HG02623 (cell line): ENCODE data around the gene PITX1.
"Not testable (repeated sequence)": the region's sequence is repeated elsewhere in the genome, so short reads cannot be mapped to it uniquely, and the experiment has no call there.

ENCODE experiments used
- ATAC-seq: cut with Tn5 transposase; IDR thresholded peaks from one replicate; pipeline ENCODE4 v1.9.1; 2021; ENCODE audit warnings: moderate library complexity; ENCODE audit not compliant: unreplicated experiment

PITX1 gene

DNA sequence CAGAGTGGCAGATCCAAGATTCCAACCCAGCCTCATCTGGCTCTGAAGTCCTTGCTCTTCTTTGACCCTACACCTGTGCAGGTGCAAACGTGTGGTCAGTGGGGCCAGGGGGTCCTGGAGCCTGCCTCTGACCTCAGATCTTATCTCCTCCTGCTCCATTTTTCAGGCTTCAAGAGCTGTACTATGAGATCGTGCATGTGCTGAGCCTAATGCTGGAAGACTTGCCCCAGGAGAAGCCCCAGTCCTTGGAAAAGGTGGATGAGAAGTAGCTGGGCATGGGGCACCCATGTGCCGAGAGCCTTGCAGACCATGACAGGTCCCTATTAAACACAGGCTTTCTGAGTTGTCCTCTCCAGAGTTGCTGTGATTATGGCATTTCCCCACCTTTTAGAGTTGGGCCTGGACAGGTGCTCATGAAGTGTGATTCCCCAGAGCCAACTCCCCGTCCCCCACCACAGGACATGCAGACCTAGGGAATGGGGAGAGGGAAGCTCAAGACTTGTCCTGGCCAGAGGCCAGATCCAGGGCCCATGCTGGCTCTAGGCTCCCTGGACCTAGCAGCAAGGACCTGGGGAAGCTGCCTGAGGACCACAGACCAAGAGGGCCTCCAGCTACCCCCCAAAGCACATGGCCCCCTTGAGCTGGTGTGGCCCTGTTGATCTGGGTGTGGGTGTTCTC is 22.5 kb downstream of the PITX1 start:
- ATAC-seq, result no peak

DNA sequence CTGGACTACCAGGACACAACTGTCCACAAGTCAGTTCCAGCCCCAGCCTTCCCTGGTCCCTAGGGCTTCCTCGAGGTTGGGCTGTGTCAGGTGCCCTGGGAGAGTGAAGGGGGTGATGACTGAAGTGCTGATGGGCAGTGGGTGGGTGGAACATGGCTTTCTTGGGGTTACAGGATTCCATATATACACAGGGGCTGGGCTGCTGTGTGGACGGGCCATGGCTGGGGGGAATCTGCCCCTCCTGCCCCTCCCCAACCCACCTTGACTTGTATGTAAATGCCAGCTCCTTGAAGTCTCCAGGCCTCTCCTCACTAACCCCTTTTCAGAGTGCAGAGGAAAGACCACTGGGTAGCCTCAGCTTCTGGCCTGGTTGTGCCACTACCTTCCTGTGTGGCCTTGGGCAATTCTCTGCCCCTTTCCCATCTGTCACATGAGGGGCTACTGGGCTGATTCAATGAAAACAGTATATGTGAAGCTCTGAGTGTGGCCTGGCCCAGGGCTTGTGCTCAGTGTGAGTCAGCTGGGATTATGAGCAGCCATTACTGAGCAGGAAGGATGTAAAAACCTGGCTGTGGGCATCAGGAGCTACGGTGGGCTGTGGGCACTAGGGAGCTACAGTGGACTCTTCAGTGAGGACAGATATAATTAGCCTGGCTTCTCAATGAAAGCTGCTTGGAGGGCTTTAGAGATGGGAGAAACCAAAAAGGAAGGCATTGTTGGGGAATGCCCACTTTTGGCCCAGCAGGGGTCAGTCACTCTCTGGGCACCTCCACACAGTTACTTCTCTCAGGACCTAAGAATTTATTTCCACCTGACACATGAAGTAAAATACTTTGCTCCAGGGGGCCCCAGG is 23.3 kb downstream of the PITX1 start:
- ATAC-seq, result no peak

DNA sequence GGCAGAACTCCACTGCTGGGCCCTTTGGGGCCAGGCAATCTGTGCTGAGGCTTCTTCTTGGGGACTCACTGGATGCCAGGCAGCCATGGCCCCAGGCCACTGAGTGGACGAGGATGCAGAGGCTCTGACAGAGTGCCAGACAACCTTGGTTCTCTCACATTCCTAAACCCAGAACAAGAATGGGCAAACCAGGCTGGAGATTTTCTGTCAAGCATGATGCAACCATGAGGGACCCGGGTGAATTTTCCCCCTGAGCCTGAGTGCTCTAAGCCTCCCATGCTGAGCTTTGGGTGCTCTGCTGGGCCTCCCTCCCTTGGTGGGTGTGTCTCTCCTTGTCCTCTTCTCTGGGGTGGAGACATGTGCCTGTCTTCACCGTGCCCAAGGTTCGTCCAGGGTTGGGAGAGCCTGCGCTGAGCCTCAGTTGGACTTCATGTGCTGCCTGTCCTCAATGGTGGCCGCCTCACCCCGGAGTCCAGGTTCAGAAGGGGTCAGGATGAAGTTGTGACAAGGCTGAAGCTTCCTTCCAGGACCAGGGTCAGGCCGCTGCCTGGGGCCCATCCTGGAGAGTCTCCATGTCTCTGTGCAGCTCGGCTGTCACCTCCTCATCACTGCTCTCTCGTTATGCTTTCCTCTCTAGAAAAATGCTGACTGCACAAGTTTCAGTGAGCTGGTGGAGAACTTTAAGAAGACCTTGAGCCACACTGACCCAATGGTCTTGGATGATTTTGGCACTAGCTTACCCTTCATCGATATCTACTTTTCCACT is 24.1 kb downstream of the PITX1 start:
- no peak for ATAC-seq

DNA sequence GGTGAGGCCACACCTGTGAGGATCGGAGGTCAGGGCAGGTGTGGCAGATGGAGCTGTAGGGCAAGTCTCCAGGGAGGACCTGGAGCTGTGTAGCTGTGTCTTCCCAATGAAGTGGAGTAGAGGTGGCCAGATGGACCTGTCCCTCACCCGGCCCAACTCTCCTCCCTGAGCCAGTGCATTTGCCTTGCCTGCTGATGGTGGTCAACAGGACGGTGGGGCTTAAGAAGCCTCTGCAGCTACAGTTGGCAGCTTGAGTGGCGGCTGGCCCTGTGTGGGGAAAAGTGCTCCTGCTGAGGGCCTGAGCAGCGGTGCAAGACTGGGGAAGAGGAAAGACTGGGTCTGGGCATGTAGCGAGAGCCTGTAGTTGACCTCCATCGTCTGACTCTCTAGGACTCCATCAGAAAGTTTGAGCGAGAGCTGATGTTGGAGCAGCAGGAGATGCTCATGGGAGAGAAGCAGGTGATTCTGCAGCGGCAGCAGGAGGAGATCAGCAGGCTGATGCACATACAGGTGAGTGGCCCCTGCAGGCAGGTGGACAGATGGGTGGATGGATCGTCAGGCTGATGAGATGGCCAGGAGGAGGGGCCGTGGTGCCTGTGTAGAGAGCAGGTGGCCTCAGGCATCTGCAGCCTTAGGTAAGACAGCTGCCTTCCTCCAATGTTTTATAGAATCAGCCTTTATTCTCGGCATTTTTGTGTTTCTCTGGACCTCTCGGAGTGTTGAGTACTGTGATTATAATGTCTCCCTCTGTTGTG is 24.9 kb downstream of the PITX1 start:
- no peak for ATAC-seq

DNA sequence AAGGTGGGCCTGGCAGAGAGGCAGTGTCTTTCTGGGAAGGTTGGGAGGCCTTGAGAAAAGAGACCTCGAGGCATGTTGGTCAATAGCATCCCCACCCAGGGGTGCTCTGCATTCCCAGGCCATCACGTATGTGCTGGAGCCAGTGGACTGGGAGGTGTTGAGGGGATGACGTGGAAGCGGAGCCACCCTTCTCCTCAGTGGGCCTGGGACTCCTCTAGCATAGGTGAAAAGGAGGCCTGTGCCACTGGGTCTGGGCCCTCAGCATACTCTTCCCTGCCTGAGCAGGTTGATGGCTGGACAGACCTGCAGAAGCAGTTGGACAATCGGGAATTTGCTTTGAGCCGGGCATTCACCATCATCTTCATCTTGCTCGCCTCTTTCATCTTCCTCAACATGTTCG is 25.5 kb downstream of the PITX1 start:
- ATAC-seq, result no peak

DNA sequence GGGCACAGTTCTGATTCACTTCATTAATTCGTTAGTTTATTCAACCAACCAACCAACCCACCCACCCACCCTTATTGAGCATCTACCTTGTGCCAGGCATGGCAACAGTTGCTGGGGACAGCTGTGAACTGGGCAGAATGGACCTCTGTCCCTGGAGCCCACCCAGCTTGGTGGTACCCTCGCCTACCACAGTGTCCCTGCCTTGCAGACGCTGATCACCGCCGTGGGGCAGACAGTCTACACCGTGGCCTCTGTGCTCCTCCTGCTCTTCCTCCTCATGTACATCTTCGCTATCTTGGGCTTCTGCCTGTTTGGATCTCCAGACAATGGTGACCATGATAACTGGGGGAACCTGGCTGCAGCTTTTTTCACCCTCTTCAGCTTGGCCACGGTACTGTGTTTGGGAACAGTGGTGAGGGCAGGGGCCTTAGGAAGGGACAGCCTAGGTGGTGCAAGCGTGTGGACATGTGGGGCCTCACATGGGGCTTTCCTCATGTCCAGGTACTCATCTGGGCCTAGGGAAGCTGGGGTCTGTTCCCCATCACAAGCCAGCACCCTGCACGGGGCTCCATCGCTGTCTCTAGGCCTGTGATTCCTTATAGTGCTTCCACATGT is 26.2 kb downstream of the PITX1 start:
- no peak for ATAC-seq

DNA sequence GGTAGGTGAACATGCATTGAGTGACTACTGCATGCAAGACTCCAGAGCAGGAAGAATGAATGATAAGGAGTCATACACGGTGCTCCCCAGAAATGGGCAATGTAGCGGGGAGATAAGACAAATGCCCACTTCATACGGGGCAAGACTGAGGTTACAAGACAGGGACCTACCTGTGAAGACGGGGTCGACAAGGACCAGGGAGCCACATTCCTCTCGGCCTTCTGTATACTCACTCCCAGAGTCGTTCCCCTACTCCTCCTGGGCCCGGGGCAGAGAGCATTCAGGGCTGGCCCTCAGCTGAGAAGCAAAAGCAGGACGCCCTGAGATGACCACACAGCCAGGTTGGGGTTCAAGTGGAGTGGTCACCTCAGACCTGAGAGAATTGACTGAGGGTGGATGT is 26.7 kb downstream of the PITX1 start:
- no peak for ATAC-seq

DNA sequence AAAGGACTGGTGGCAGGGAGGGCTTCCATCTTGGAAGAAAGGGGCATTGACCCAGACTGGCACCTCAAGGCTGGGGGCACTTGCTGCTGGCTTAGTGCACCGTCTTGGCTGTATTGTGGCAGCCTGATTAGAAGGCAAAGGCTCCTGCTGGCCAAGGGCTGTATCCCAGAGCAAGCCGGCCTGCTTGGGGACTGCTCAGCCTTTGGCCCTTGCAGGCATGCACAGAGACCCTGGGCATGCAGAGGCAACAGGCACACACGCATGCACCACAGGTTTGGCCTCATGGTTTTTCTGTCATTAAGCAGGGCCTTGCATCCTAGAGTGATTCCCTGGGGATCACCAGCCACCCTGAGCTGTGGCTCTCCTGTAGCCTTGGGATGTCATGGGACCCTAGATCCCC is 29.0 kb downstream of the PITX1 start:
- no peak for ATAC-seq

DNA sequence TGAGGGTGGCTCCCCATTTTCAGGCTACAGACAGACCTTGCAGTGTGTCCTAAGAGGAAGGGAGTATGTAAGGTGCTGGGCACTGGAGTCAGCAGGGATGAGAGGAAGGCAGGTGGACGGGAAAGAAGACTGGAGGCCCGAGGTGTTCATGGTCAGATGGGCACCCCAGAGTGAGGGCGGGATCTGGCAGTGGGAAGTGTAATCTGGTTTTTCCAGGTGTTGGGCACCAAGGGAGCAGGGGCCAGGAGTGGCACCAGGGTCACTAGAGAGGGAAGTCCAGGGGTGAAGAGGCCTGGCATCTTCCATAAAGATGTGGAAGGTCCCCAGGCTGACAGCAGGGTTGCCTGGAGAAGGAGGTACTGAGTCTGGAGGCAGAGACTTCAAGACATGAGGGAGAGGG is 29.7 kb downstream of the PITX1 start:
- no peak for ATAC-seq

DNA sequence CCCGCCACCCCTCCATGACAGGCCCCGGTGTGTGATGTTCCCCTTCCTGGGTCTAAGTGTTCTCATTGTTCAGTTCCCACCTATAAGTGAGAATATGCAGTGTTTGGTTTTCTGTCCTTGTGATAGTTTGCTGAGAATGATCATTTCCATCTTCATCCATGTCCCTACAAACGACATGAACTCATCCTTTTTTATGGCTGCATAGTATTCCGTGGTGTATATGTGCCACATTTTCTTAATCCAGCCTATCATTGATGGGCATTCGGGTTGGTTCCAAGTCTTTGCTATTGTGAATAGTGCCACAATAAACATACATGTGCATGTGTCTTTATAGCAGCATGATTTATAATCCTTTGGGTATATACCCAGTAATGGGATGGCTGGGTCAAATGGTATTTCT is 36.0 kb downstream of the PITX1 start:
- not testable (repeated sequence) for ATAC-seq

DNA sequence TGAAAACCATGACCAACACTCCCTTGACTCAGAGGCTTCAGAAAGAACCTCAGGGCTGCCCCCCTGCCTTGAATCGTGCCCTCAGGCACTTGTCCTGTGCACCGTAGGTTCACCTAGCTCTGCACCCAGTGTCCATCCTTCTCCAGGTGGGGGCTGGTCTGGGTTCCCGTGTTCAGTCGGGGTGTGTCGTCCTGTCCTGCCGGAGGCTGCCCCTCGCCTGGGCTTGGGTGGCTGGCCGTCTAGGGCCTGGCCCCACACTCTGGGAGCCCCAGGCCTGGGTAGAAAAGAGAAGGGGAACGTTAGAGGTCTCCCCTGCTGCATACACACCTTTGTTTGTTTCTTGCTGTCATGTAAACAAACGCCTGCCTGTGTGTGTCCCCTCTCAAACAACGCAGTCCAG is 37.0 kb downstream of the PITX1 start:
- ATAC-seq, result no peak

DNA sequence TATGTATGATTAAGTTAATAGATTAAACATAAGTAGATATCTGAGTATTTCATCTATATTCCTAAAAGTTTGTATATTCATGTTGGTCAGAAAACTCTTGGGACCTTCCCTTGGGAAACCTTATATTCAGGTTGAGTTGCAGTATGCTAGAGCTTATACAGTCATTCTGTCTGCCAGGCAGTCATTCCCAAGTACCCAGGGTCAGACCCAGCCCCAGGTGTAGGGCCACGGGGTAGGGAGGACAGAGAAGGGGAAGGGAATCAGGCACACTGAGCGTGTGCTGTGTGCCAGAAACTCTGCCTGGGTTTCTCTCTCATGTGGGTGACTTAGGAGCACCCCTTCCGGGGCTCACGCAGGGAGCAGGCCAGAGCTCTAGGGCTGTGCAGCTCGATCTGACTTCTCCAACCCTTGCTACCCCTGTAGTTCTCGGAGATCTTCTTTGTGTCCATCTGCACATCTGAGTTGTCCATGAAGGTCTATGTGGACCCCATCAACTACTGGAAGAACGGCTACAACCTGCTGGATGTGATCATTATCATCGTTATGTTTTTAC is 38.1 kb downstream of the PITX1 start:
- no peak for ATAC-seq

DNA sequence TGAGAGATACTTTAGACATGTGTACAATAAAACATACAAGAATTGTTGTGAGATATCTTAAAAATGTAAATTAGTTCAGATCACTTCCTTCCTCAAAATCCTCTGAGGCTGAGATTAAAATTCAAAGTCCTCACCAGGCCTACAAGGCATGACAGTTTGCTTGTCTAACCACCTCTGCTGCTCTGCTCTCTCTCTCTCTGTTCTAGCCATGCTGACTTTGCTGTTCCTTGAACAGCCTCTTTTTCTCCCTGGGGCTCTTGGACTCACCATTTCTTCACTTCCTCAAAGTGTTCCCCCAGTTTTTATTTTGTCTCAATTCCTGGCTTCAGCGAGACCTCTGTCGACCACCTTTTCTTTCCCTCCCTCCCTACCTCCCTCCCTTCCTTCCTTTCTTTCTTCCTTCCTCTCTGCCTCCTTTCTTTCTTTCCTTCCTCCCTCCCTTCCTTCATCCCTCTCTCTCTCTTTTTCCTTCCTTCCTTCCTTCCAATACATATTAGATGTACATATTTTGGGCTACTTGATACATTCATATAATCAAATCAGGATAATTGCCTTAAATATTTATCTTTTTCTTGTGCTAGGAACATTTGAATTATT is 39.4 kb downstream of the PITX1 start:
- ATAC-seq, result no peak

DNA sequence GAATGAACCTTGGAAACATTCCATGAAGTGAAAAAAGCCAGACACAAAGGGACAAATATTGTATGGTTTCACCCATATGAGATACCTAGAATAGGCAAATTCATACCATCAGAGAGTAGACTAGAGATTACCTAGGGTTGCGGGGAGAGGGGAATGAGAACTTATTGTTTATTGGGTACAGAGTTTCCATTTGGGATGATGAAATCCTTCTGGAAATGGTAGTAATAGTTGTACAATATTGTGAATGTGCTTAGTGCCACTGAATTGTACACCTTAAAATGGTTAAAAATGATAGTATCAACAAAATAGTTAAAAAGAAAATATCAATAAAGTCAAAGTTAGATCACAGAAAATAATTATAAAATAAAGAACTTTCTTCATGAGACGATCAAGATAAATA is 40.9 kb downstream of the PITX1 start:
- ATAC-seq, result no peak

DNA sequence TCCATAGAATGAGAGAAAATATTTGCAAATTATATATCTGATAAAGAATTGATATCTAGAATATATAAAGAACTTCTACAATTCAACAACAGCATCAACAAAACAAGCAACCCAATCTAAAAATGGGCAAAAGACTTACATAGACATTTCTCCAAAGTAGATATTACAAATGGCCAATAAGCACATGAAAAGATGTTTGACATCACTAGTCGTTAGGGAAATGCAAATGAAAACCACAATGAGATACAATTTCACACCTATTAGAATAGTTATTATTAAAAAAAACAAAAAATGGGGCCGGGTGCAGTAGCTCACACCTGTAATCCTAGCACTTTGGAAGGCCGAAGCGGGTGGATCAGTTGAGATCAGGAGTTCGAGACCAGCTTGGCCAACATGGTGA is 41.9 kb downstream of the PITX1 start:
- no peak for ATAC-seq

DNA sequence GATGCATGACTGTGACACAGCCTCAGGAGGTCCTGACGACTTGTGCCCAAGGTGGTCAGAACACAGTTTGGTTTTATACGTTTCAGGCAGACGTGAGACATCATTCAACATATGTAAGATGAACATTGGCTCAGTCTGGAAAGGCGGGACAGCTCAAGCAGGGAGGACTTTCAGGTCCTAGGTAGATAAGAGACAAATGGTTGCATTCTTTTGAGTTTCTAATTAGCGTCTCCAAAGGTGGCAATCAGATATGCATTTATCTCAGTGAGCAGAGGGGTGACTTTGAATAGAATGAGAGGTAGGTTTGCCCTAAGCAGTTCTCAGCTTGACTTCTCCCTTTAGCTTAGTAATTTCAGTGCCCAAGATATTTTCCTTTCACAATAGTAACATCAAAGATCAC is 43.8 kb downstream of the PITX1 start:
- not testable (repeated sequence) for ATAC-seq

DNA sequence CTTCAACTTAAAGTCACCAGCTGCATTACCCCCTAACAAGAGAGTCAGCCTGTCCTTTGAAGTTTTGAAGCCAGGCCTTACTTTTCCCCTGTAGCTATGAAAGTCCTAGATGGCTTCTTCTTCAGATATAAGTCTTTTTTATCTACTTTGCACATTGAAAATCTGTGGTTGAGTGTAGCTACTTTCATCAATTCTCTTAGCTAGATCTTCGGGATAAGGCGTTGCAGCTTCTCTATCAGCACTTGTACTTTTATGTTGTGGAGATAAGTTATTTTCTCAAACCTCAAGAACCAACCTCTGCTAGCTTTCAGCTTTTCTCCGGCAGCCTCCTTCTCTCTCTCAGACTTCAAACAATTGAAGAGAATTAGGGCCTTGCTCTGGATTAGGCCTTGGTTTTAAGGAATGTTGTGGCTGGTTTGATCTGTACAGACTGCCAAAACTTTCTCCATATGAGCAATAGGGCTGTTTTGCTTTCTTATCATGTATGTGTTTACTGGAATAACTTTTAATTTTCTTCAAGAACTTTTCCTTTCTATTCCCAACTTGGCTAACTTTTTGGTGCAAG is 44.7 kb downstream of the PITX1 start:
- no peak for ATAC-seq

DNA sequence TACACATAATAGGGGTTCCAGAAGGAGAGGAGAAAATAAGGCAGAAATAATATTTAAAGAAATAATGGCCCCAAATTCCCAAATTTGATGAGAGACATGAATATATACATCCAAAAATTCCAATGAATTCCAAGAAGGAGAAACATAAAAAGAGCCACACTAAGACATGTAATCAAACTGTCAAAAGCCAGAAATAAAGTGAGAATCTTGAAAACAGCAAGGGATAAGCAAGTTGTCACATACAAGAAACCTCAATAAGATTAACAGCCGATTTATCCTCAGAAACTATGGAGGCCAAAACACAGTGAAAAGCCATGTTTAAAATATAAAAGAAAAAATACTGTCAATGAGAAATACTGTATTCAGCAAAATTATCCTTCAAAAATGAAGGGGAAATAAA is 51.8 kb downstream of the PITX1 start:
- ATAC-seq, result no peak

DNA sequence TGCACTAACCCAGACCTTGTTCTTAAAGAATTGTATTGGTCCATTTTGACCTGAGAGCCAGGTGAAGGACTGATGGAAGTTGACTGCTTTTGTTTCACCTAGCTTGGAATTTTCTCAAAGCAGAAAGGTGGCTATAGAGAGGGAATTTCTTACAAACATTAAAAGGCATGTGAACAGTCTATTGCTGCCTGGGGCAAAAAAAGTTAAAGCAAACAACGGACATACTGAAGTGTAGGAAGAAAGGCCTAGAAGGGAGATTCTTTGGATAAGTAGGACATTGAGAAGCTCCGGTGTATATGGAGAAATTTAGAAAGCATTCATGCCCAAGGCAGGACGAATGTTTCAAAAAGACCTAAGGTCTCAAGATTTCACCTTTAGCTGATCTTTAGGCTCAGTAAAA is 54.6 kb downstream of the PITX1 start:
- no peak for ATAC-seq
